Bone marrow (tissue), 2 donors: ENCODE measurements around the gene ANK3.

ENCODE experiments used
- DNase-seq, 2 donors: peaks; one replicate each; lab custom pipeline; 2025; lab: John Stamatoyannopoulos, UW

ANK3 gene

DNA sequence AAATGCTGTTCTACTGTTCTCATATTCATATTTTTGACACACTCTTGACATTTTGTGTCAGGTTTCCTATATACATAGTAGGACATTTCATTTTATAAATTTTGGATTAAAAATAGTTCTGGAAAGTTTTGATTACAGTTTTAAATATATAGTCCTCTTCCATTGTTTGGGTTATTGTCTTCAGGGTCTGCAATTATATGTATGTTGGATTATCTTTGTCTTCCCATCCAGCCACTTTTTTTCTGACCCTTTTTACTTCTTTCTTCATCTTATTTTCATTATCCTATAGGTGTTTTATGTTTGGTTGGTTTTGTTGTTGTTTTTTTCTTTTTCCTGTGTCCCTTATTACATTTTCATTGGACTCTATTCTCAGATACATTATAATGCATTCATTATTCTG is 412.2 kb downstream of the ANK3 start:
- no peak for DNase-seq

DNA sequence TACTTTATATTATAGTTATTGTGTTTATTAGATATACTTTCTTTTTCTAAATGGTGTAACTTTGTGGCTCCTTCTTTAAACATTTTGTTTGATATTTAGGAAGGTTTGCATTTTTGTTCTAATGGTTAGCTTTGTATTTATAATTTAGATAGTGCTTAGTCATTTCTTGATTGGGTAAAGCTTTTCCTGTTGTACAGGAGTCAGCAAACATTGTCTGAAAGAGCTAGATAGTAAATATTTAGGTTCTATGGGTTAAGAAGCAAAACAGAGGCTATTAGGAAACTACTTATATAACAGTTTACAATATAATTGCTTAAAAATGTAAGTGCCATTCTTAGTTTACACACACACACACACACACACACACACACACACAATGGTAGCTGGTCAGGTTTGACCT is 412.8 kb downstream of the ANK3 start:
- DNase-seq = no peak
